GM12878 (cell line): ENCODE results near the gene CPA4. TPM values are rescaled to one million over a fixed set of nuclear protein-coding genes. Genes with fewer than 3 reads are reported as not detected.

Experiments
- ATAC-seq: fragments of 200-7000 bp; cut with Tn5 transposase; 3 replicates; pipeline ENCODE4 v1.9.1; 2020; ENCODE audit warnings: mild to moderate bottlenecking, moderate library complexity
- BruUV-seq: library from RNA; stranded (reverse); fragments of 400-500 nt; replicated peaks from 2 replicates; lab custom pipeline; 2021; lab: Mats Ljungman, UMichigan
- CTCF ChIA-PET: fragments of 300-600 bp; sonication (Branson Sonifier 250); formaldehyde crosslinking; extraction: SDS; loops from one replicate; lab custom pipeline; 2021; ENCODE audit warnings: inconsistent platforms; lab: Yijun Ruan, JAX
- POLR2A ChIA-PET: fragments of 350-600 bp; formaldehyde crosslinking; extraction: SDS; loops from one replicate; lab custom pipeline; 2021; ENCODE audit warnings: inconsistent platforms; lab: Charles Lee
- RAD21 ChIA-PET: fragments of 300-600 bp; sonication (Branson Sonifier 250); formaldehyde crosslinking; loops from one replicate; lab custom pipeline; 2023; ENCODE audit warnings: antibody characterized with exemption; ENCODE audit not compliant: unreplicated experiment; lab: Charles Lee
- SMC1A ChIA-PET: fragments of 300-600 bp; sonication (Branson Sonifier 250); formaldehyde crosslinking; loops from one replicate; lab custom pipeline; 2023; ENCODE audit not compliant: unreplicated experiment, uncharacterized antibody; lab: Charles Lee
- DNase-seq: peaks from one replicate; pipeline ENCODE4 v3.0.0-alpha.2; 2011; ENCODE audit warnings: low read depth, low spot score
- FAIRE-seq: peaks from 3 replicates; lab custom pipeline; 2011; peaks lifted over from hg19 to GRCh38; lab: Jason Lieb, UNC
- H2AFZ ChIP-seq: 2 replicates; pipeline ENCODE4 v1.6.0; 2011; ENCODE audit warnings: low read depth, low read length, control low read depth; ENCODE audit not compliant: control insufficient read depth
- H3K27ac ChIP-seq: 2 replicates; pipeline ENCODE4 v1.5.1; 2011; ENCODE audit warnings: control low read depth; ENCODE audit not compliant: control insufficient read depth, insufficient read depth
- H3K27me3 ChIP-seq, 2 experiments: replicated peaks in 1 of 2; 2 replicates each; pipeline versions ENCODE4 v1.6.0 to v1.6.1; 2011; ENCODE audit warnings: low read length in 1 of 2; ENCODE audit not compliant: control insufficient read depth in 2 of 2, insufficient read depth in 2 of 2
- H3K36me3 ChIP-seq, 2 experiments: 2 replicates each; pipeline ENCODE4 v1.5.1; 2011; ENCODE audit warnings: low read length in 1 of 2; ENCODE audit not compliant: control insufficient read depth in 2 of 2, insufficient read depth in 2 of 2
- H3K4me1 ChIP-seq: 2 replicates; pipeline ENCODE4 v1.6.1; 2011; ENCODE audit warnings: mild to moderate bottlenecking, low read length, moderate library complexity, mixed read lengths; ENCODE audit not compliant: control insufficient read depth, insufficient read depth
- H3K4me2 ChIP-seq: 2 replicates; pipeline ENCODE4 v1.6.0; 2011; ENCODE audit warnings: control low read depth; ENCODE audit not compliant: control insufficient read depth, insufficient read depth
- H3K4me3 ChIP-seq: fragments of 200-600 bp; sonication (generic); 2 replicates; pipeline ENCODE4 v1.5.1; 2016
- H3K79me2 ChIP-seq: 2 replicates; pipeline ENCODE4 v1.6.0; 2011; ENCODE audit warnings: low read length; ENCODE audit not compliant: control insufficient read depth, insufficient read depth
- H3K9ac ChIP-seq: 2 replicates; pipeline ENCODE4 v1.8.0; 2011; ENCODE audit warnings: low read length, control low read depth, mixed read lengths; ENCODE audit not compliant: control insufficient read depth, insufficient read depth
- H3K9me3 ChIP-seq: replicated peaks from 3 replicates; pipeline ENCODE4 v1.5.1; 2011; ENCODE audit warnings: mild to moderate bottlenecking, low read length; ENCODE audit not compliant: control insufficient read depth, insufficient read depth
- H4K20me1 ChIP-seq: 2 replicates; pipeline ENCODE4 v1.6.0; 2011; ENCODE audit not compliant: control insufficient read depth, insufficient read depth
- CTCF ChIP-seq, 3 experiments: IDR thresholded peaks in 2 of 3; conservative IDR thresholded peaks in 1 of 3; 2 replicates each; pipeline ENCODE4 v1.5.1; 2011; ENCODE audit warnings: low read depth in 3 of 3, low read length in 3 of 3, mild to moderate bottlenecking in 3 of 3, control low read depth in 2 of 3, moderate library complexity in 2 of 3, inconsistent platforms in 1 of 3, mixed read lengths in 1 of 3; ENCODE audit not compliant: control insufficient read depth in 2 of 3, insufficient read depth in 1 of 3; ENCODE audit errors: extremely low read depth in 1 of 3
- IRF4 ChIP-seq: IDR thresholded peaks from 2 replicates; pipeline ENCODE4 v1.6.1; 2011; ENCODE audit warnings: low read depth, low read length
- MEF2A ChIP-seq: IDR thresholded peaks from 2 replicates; pipeline ENCODE4 v1.6.1; 2011; ENCODE audit warnings: low read depth, mild to moderate bottlenecking, low read length, moderate library complexity; ENCODE audit not compliant: insufficient read depth
- NR2C2 ChIP-seq: IDR thresholded peaks from 2 replicates; pipeline ENCODE4 v1.6.1; 2011; ENCODE audit warnings: borderline replicate concordance, low read depth; ENCODE audit not compliant: control insufficient read depth, insufficient read length
- PAX5 ChIP-seq: IDR thresholded peaks from 2 replicates; pipeline ENCODE4 v1.6.1; 2011; ENCODE audit warnings: low read depth, low read length, borderline replicate concordance
- RUNX3 ChIP-seq: IDR thresholded peaks from 2 replicates; pipeline ENCODE4 v1.6.1; 2012; ENCODE audit warnings: low read length, inconsistent platforms
- SREBF2 ChIP-seq: IDR thresholded peaks from 2 replicates; pipeline ENCODE4 v1.6.1; 2012; ENCODE audit warnings: mild to moderate bottlenecking, low read length
- TARDBP ChIP-seq: IDR thresholded peaks from 2 replicates; pipeline ENCODE4 v1.6.1; 2016; ENCODE audit warnings: borderline replicate concordance
- ZNF384 ChIP-seq: IDR thresholded peaks from 2 replicates; pipeline ENCODE4 v1.6.1; 2012; ENCODE audit warnings: low read depth, mild to moderate bottlenecking, low read length, improper control_type of control experiment, borderline replicate concordance
- WGBS: methylation state at CpG from one replicate; pipeline ENCODE4 v1.1.6; 2016; ENCODE audit warnings: low lambda C conversion rate; ENCODE audit not compliant: insufficient replicate concordance, insufficient coverage; ENCODE audit errors: missing lambda C conversion rate; 5-methylcytosine and 5-hydroxymethylcytosine counted together
- in situ Hi-C: fragments of 300-500 bp; cut with MboI; formaldehyde crosslinking; loops from 9 replicates; pipeline ENCODE4 v1.14.3; 2018; ENCODE audit warnings: mixed read lengths
- intact Hi-C: fragments of 100-400 bp; cut with micrococcal nuclease; formaldehyde crosslinking; loops from one replicate; pipeline ENCODE4 v1.14.2; 2022; ENCODE audit not compliant: unreplicated experiment
- polyA plus RNA-seq, 11 experiments: library from polyadenylated mRNA; depleted of rRNA in 4 of 11; unstranded in 6 of 11; stranded (reverse) in 5 of 11; fragments of >200 nt; fragmentation: Nextera tagmentation in 4 of 11; fragmentation: Illumina TruSeq in 1 of 11; extraction: Ambion mirVana in 4 of 11; extraction: Trizol in 1 of 11; gene quantifications; 1 replicate in 1 of 11; 2 replicates in 10 of 11; pipeline versions ENCODE4 v1.2.1 to v1.2.3, GENCODE V29; 2011 to 2016; ENCODE audit warnings: inconsistent platforms in 2 of 11, missing spikeins in 2 of 11, low read depth in 1 of 11
- total RNA-seq, 4 experiments: library from RNA; depleted of rRNA in 3 of 4; stranded (reverse); fragments of >200 nt in 3 of 4; fragmentation: Illumina TruSeq in 1 of 4; extraction: Trizol in 1 of 4; gene quantifications; 2 replicates each; pipeline versions ENCODE4 v1.2.1 to v1.2.3, GENCODE V29; 2013 to 2021
- TF ChIP-seq, protein P1 (sequence below): IDR thresholded peaks from 2 replicates; pipeline ENCODE4 v1.6.1; 2012; ENCODE audit warnings: mild to moderate bottlenecking, low read depth, low read length

Gene CPA4
- total and polyA plus RNA-seq, 10 of the 15 experiments (the other 5 are each of a cell fraction or from before 2014, with no cell fraction given): 0.05 to 0.35 (median 0.18) TPM; not detected in 1

- peaks cover 0 to 4% of the 10 kb centered on the region in 2 experiments; a peak in 1 of 4 replicates for H3K27me3 ChIP-seq
- ChIA-PET SMC1A (no interaction called here), CTCF (no interaction called here), POLR2A (no interaction called here), RAD21 (no interaction called here)
- no TSS peak for BruUV-seq
- H3K36me3 ChIP-seq: no peaks in the 10 kb centered on the region
- no peak overlapping the region for H3K9ac ChIP-seq
- H3K79me2 ChIP-seq: no peaks in the 10 kb centered on the region
- WGBS: 70% methylated on average over 5 of the region's 5 CpGs
- H4K20me1 ChIP-seq: no peaks in the 10 kb centered on the region
- H3K27ac ChIP-seq: no peak overlapping the region
- H3K4me3 ChIP-seq: no peak overlapping the region
- FAIRE-seq (no peak), ATAC-seq (no peak), DNase-seq (no peak)
- H3K4me2 ChIP-seq: no peak overlapping the region
- in situ Hi-C loops: no loop called here
- no peak overlapping the region for H2AFZ ChIP-seq
- intact Hi-C loops: loop anchor here (10.0 kb wide), 1 partner anchor 61 kb away; no protein-coding TSS in a partner anchor
- no peaks in the 10 kb centered on the region for H3K9me3 ChIP-seq
- H3K4me1 ChIP-seq: no peaks in the 10 kb centered on the region
- no peak for TF ChIP-seq SREBF2
- TF ChIP-seq MEF2A: no peak
- TF ChIP-seq ZNF384: no peak
- TF ChIP-seq PAX5: no peak
These were observed 17.1 kb upstream of the CPA4 start for GRCh38 chr7:130275826-130276297.

DNA sequence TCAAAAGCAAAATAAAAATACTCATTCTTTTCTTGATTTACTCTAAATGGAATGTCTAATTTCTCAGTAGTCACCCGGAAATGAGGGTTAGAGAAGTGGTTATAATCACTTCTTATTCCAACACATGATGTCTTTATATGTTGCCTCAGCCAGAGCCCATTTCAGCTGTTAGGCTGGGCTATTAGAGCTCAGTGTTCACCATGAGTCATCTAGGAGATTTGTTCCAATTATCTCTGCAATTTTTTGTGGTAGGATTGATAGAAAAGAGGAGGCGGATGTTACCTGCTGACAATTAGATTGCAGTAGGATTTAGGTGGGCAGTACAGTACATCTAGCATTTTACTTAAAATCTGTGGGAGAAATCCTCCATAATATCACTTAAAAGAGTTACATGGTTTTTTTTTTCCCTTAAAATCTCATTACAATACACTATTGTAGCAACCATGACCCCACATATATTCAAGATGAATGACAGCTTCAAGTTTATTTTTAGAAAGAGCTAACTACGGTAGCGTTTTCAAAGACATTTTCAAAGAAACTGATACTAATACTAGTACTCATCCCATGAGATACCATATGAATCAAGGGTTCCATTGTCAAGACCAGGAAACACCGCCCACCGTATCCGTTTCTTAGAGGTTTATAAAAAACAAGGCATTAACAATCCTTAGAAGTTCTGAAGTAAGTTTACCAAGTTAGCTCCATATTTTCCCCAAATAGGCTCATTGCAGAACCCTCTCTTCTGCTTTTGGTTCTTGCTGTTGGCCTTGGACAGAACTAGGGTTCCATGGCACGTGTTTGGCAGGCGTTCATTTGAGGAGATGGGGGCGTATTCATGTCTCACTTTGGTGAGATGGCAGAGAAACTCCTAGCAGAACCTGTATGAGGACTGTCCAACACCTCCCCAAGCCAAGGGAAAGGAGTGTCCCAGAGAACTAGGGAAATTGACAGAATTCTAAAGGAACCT is 15.9 kb upstream of the CPA4 start:
- WGBS: 20% methylated on average over 10 of the region's 10 CpGs
- TF ChIP-seq, protein P1, sequence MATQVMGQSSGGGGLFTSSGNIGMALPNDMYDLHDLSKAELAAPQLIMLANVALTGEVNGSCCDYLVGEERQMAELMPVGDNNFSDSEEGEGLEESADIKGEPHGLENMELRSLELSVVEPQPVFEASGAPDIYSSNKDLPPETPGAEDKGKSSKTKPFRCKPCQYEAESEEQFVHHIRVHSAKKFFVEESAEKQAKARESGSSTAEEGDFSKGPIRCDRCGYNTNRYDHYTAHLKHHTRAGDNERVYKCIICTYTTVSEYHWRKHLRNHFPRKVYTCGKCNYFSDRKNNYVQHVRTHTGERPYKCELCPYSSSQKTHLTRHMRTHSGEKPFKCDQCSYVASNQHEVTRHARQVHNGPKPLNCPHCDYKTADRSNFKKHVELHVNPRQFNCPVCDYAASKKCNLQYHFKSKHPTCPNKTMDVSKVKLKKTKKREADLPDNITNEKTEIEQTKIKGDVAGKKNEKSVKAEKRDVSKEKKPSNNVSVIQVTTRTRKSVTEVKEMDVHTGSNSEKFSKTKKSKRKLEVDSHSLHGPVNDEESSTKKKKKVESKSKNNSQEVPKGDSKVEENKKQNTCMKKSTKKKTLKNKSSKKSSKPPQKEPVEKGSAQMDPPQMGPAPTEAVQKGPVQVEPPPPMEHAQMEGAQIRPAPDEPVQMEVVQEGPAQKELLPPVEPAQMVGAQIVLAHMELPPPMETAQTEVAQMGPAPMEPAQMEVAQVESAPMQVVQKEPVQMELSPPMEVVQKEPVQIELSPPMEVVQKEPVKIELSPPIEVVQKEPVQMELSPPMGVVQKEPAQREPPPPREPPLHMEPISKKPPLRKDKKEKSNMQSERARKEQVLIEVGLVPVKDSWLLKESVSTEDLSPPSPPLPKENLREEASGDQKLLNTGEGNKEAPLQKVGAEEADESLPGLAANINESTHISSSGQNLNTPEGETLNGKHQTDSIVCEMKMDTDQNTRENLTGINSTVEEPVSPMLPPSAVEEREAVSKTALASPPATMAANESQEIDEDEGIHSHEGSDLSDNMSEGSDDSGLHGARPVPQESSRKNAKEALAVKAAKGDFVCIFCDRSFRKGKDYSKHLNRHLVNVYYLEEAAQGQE: no peak
- TF ChIP-seq CTCF (IDR thresholded peaks at IDR 0.05 in 2 of 3, conservative IDR thresholded peaks at IDR 0.05 in 1 of 3; ENCODE audit: control insufficient read depth in 2 of 3, extremely low read depth in 1 of 3, insufficient read depth in 1 of 3, low read depth in 3 of 3, low read length in 3 of 3): no peak
- no peak for TF ChIP-seq RUNX3
- TF ChIP-seq IRF4: no peak
- TF ChIP-seq NR2C2: no peak
- TF ChIP-seq TARDBP: no peak

More for the DNA sequence above, 15.9 kb upstream of the CPA4 start:
- RAD21 ChIA-PET: no interaction called here
- intact Hi-C loops: loop anchor here (10.0 kb wide), 1 partner anchor 62 kb away; no protein-coding TSS in a partner anchor
- peaks cover 1 to 4% of the 10 kb centered on the region in 2 experiments; a peak in 1 of 4 replicates for H3K27me3 ChIP-seq
- ATAC-seq (no peak), DNase-seq (no peak), FAIRE-seq (no peak)
- POLR2A ChIA-PET: no interaction called here
- no peak overlapping the region for H3K27ac ChIP-seq
- H3K9me3 ChIP-seq: no peaks in the 10 kb centered on the region
- H2AFZ ChIP-seq: no peak overlapping the region
- CTCF ChIA-PET: interaction anchor here (1.5 kb wide), 2 partner anchors 13 to 38 kb away, joined by 3 to 5 read pairs; no protein-coding TSS in a partner anchor
- H4K20me1 ChIP-seq: no peaks in the 10 kb centered on the region
- BruUV-seq: no TSS peak
- no peaks in the 10 kb centered on the region for H3K4me1 ChIP-seq
- H3K79me2 ChIP-seq: no peaks in the 10 kb centered on the region
- in situ Hi-C loops: no loop called here
- SMC1A ChIA-PET: interaction anchor here (1.3 kb wide), 1 partner anchor 16 kb away, joined by 4 read pairs; the partner anchor contains the start of gene CPA4
- no peak overlapping the region for H3K4me2 ChIP-seq
- H3K4me3 ChIP-seq: no peak overlapping the region
- no peak overlapping the region for H3K9ac ChIP-seq
- H3K36me3 ChIP-seq: no peaks in the 10 kb centered on the region
